T-cell (primary cell): ENCODE data around the gene SPDL1. TPM values are rescaled to one million over a fixed set of nuclear protein-coding genes. Genes with fewer than 3 reads are reported as not detected.
"Not testable (repeated sequence)": the region's sequence is repeated elsewhere in the genome, so short reads cannot be mapped to it uniquely, and the experiment has no call there.

Source experiments
- ATAC-seq, 4 experiments: fragments of 200-7000 bp in 3 of 4; fragments of 150-1000 bp in 1 of 4; cut with Tn5 transposase; replicated peaks in 1 of 4; 1 replicate in 3 of 4; 2 replicates in 1 of 4; pipeline ENCODE4 v1.10.0; 2021; ENCODE audit warnings: moderate library complexity in 3 of 4, mild to moderate bottlenecking in 2 of 4, moderate number of reproducible peaks in 1 of 4
- CTCF ChIA-PET, 2 donors: fragments of 300-600 bp; sonication (Branson Sonifier 250); formaldehyde crosslinking; loops; one replicate each; lab custom pipeline; 2022; ENCODE audit warnings: antibody characterized with exemption in 2 of 2; lab: Charles Lee
- POLR2A ChIA-PET, 2 donors: fragments of 300-600 bp; sonication (Branson Sonifier 250); formaldehyde crosslinking; loops; one replicate each; lab custom pipeline; 2022; ENCODE audit warnings: antibody characterized with exemption in 2 of 2; lab: Charles Lee
- DNase-seq, 35 experiments: peaks; one replicate each; pipeline versions ENCODE4 v3.0.0 to v3.0.0-alpha.2; 2013 to 2023
- H3K27ac ChIP-seq: one replicate; pipeline ENCODE4 v1.5.1; 2013; ENCODE audit warnings: low read length
- H3K27me3 ChIP-seq, 2 experiments: replicated peaks in 1 of 2; 1 replicate in 1 of 2; 2 replicates in 1 of 2; pipeline versions ENCODE4 v1.6.1 to v1.7.0; 2013; ENCODE audit warnings: low read length in 1 of 2, mixed read lengths in 1 of 2; ENCODE audit not compliant: control insufficient read depth in 2 of 2, insufficient read depth in 2 of 2; ENCODE audit errors: extremely low read depth in 1 of 2
- H3K36me3 ChIP-seq, 2 donors: 1 replicate in 1 of 2; 2 replicates in 1 of 2; pipeline versions ENCODE4 v1.6.1 to v1.7.0; 2013; ENCODE audit warnings: low read length in 1 of 2; ENCODE audit not compliant: control insufficient read depth in 2 of 2, insufficient read depth in 1 of 2; ENCODE audit errors: extremely low read depth in 1 of 2
- H3K4me1 ChIP-seq, 2 experiments: 1 replicate in 1 of 2; 2 replicates in 1 of 2; pipeline versions ENCODE4 v1.6.1 to v1.7.0; 2013; ENCODE audit warnings: low read length in 2 of 2, mixed read lengths in 1 of 2; ENCODE audit not compliant: insufficient read depth in 2 of 2, control insufficient read depth in 1 of 2; ENCODE audit errors: extremely low read depth in 1 of 2
- H3K4me3 ChIP-seq, 2 donors: 1 replicate in 1 of 2; 2 replicates in 1 of 2; pipeline versions ENCODE4 v1.5.1 to v1.7.0; 2013; ENCODE audit warnings: mild to moderate bottlenecking in 2 of 2, low read length in 1 of 2, moderate library complexity in 1 of 2; ENCODE audit not compliant: control insufficient read depth in 1 of 2; ENCODE audit errors: extremely low read depth in 1 of 2
- H3K9me3 ChIP-seq: 2 replicates; pipeline ENCODE4 v1.7.0; 2013
- H3K27ac Mint-ChIP-seq, 2 donors: one replicate each; pipeline ENCODE4 v1.8.0; 2020 to 2021; ENCODE audit warnings: mild to moderate bottlenecking in 2 of 2, mixed read lengths in 2 of 2
- H3K27me3 Mint-ChIP-seq, 2 donors: one replicate each; pipeline ENCODE4 v1.8.0; 2021 to 2022; ENCODE audit warnings: mixed read lengths in 2 of 2
- H3K36me3 Mint-ChIP-seq: one replicate; pipeline ENCODE4 v1.8.0; 2021; ENCODE audit warnings: mixed read lengths
- H3K4me1 Mint-ChIP-seq, 3 donors: one replicate each; pipeline ENCODE4 v1.8.0; 2020 to 2022; ENCODE audit warnings: mixed read lengths in 3 of 3, mild to moderate bottlenecking in 1 of 3
- H3K4me3 Mint-ChIP-seq, 3 donors: one replicate each; pipeline ENCODE4 v1.8.0; 2020 to 2022; ENCODE audit warnings: mild to moderate bottlenecking in 3 of 3, mixed read lengths in 3 of 3, moderate library complexity in 3 of 3
- H3K9me3 Mint-ChIP-seq, 3 donors: one replicate each; pipeline ENCODE4 v1.8.0; 2020 to 2022; ENCODE audit warnings: mixed read lengths in 3 of 3
- WGBS: methylation state at CpG from one replicate; pipeline ENCODE4 v1.1.5; 2013; ENCODE audit warnings: missing lambda C conversion rate; ENCODE audit not compliant: insufficient coverage; 5-methylcytosine and 5-hydroxymethylcytosine counted together
- total RNA-seq, 35 experiments: library from RNA in 6 of 35; stranded (reverse) in 6 of 35; fragments of 120-200 nt in 1 of 35; gene quantifications; one replicate each; pipeline versions ENCODE4 v1.2.1 to v1.2.4 and lab custom pipeline; 2013 to 2026

Gene SPDL1
- total RNA-seq, 5 donors from 2014 or later (not counting 1 experiment from before 2014, with no cell fraction given), result 3.2 to 13.8 (median 11.9) TPM

DNA sequence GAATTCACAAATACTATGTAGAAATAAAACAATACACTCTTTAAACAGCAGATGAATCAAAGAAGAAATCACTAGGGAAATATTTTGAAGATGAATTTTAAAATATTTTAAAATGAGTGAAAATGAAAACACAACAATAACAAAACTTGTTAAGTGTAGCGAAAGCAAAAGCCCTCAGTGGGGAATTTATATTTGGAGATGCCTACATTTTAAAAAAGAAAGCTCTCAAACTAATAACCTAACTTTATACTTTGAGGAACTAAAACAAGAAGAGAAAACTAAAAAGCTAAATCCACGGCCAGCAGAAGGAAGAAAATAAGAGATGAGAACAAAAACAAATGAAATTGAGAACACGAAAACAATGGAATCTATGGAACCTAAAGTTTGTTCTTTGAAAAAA, 22.7 kb downstream of the SPDL1 start:
- peaks cover 27% of the 10 kb centered on the region for H3K36me3 Mint-ChIP-seq
- H3K27me3 Mint-ChIP-seq, result peaks cover 0 to 12% of the 10 kb centered on the region in 2 donors
- ChIA-PET POLR2A (no interaction called here), CTCF (no interaction called here)
- Histone ChIP-seq H3K9me3 (no peaks in the 10 kb centered on the region), H3K4me1 (no peaks in the 10 kb centered on the region), H3K27me3 (peaks cover 0 to 3% of the 10 kb centered on the region in 2 experiments), H3K36me3 (peaks cover 5 to 11% of the 10 kb centered on the region in 2 donors), H3K27ac (no peak overlapping the region), H3K4me3 (no peak overlapping the region)
- DNase-seq (no peak), ATAC-seq (no peak)
- WGBS, result no CpG with 5 or more reads among the region's 3 CpGs
- no peak overlapping the region for H3K27ac Mint-ChIP-seq
- peaks cover 6 to 10% (median 6%) of the 10 kb centered on the region in 3 donors for H3K9me3 Mint-ChIP-seq
- no peaks in the 10 kb centered on the region for H3K4me1 Mint-ChIP-seq
- no peak overlapping the region for H3K4me3 Mint-ChIP-seq

DNA sequence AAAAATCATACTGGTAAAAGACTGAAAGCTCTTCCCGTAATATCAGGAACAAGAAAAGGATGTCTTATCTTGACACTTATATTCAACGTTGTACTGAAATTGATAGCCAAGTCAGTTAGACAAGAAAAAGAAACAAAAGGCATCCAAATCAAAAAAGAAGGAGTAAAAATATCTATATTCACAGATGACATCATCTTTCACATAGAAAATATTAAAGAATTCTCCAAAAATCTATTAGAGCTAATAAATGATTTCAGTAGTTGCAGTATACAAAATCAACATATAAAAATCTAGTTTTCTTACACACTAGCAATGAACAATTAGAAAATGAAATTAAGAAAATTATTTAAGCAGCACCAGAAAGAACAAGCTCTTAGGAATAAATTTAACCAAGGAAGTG, 24.3 kb downstream of the SPDL1 start:
- Histone ChIP-seq H3K36me3 (peaks cover 0 to under 1% of the 10 kb centered on the region in 2 donors), H3K9me3 (no peaks in the 10 kb centered on the region), H3K27ac (no peak overlapping the region), H3K4me1 (no peaks in the 10 kb centered on the region), H3K27me3 (peaks cover 0 to 3% of the 10 kb centered on the region in 2 experiments), H3K4me3 (no peak overlapping the region)
- no CpG with 5 or more reads among the region's 2 CpGs for WGBS
- DNase-seq (no peak), ATAC-seq (no peak)
- peaks cover 6 to 10% (median 6%) of the 10 kb centered on the region in 3 donors for H3K9me3 Mint-ChIP-seq
- ChIA-PET CTCF (no interaction called here), POLR2A (no interaction called here)
- H3K27me3 Mint-ChIP-seq, result peaks cover 11 to 20% of the 10 kb centered on the region in 2 donors
- no peaks in the 10 kb centered on the region for H3K4me1 Mint-ChIP-seq
- no peak overlapping the region for H3K27ac Mint-ChIP-seq
- peaks cover 14% of the 10 kb centered on the region for H3K36me3 Mint-ChIP-seq
- no peak overlapping the region for H3K4me3 Mint-ChIP-seq

DNA sequence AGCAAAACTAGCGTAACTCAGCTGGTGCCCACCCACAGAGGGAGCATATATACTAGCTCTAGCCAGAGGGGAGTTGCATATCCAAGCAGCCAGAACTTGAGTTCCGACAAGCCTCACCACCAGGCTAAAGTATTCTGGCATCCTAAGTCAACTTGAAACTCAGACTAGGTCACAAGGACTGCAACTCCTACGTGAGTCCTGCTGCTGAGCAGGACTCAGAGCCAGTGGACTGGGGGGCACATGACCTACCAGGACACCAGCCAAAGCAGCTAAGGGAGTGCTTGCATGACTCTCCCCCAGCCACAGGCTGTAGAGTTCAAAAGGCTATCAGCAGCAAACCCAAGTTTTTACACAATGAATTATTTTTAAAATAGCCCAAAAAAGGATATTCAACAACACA, 26.1 kb downstream of the SPDL1 start:
- CTCF ChIA-PET, result no interaction called here
- 92% methylated on average over 3 of the region's 3 CpGs for WGBS

DNA sequence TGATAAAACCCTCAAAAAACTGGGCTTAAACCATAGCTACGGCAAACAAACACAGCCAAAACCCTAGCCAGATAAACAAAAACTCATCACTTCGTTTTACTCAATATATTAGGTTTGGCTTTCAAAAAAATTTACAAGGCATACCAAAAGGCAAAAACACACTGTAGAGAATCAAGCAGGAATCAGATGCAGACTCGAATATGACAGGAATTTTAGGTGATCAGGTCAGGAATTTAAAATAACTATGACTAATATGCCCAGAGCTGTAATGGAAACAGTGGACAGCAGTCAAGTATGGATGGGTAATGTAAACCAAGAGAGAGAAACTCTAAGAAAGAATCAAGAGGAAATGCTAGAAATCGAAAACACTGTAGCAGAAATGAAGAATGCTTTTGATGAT, 27.0 kb downstream of the SPDL1 start:
- DNase-seq (no peak), ATAC-seq (no peak)
- peaks cover 17 to 26% of the 10 kb centered on the region in 2 donors for H3K27me3 Mint-ChIP-seq
- CTCF ChIA-PET, result interaction anchor here in 1 of 2 donors (0.7 kb wide), 1 partner anchor 681 kb away, joined by 4 read pairs; no protein-coding TSS in a partner anchor
- Histone ChIP-seq H3K9me3 (no peaks in the 10 kb centered on the region), H3K4me3 (no peak overlapping the region), H3K36me3 (no peaks in the 10 kb centered on the region), H3K27ac (no peak overlapping the region), H3K4me1 (no peaks in the 10 kb centered on the region), H3K27me3 (peaks cover 0 to 3% of the 10 kb centered on the region in 2 experiments)
- H3K9me3 Mint-ChIP-seq, result peaks cover 6 to 10% (median 6%) of the 10 kb centered on the region in 3 donors
- WGBS, result no CpG with 5 or more reads among the region's 4 CpGs
- no peaks in the 10 kb centered on the region for H3K4me1 Mint-ChIP-seq
- POLR2A ChIA-PET, result no interaction called here
- H3K4me3 Mint-ChIP-seq, result no peak overlapping the region
- H3K27ac Mint-ChIP-seq, result no peak overlapping the region
- peaks cover 3% of the 10 kb centered on the region for H3K36me3 Mint-ChIP-seq

More for the DNA sequence above, 26.1 kb downstream of the SPDL1 start:
- Histone ChIP-seq H3K9me3 (no peaks in the 10 kb centered on the region), H3K36me3 (no peaks in the 10 kb centered on the region), H3K4me3 (no peak overlapping the region), H3K27ac (no peak overlapping the region), H3K27me3 (peaks cover 0 to 3% of the 10 kb centered on the region in 2 experiments), H3K4me1 (no peaks in the 10 kb centered on the region)
- POLR2A ChIA-PET, result no interaction called here
- peaks cover 16 to 26% of the 10 kb centered on the region in 2 donors for H3K27me3 Mint-ChIP-seq
- no peaks in the 10 kb centered on the region for H3K4me1 Mint-ChIP-seq
- H3K36me3 Mint-ChIP-seq, result peaks cover 3% of the 10 kb centered on the region
- no peak overlapping the region for H3K4me3 Mint-ChIP-seq
- ATAC-seq (no peak), DNase-seq (no peak)
- no peak overlapping the region for H3K27ac Mint-ChIP-seq
- H3K9me3 Mint-ChIP-seq, result peaks cover 6 to 10% (median 6%) of the 10 kb centered on the region in 3 donors

DNA sequence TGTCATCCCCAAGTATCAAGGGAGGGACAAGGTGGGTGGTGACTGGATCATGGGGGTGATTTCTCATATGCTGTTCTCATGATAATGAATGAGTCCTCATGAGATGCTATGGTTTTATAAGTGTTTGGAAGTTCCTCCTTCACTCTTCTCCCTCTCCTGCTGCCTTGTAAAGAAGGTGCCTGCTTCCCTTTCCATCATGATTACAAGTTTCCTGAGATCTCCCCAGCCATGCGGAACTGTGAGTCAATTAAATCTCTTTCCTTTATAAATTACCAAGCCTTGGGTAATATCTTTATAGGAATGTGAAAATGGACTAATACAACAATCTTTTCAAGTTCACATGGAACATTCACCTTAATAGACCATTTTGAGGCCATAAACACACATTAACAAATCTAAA, 32.0 kb downstream of the SPDL1 start:
- Histone ChIP-seq H3K36me3 (no peaks in the 10 kb centered on the region), H3K9me3 (no peaks in the 10 kb centered on the region), H3K27me3 (no peaks in the 10 kb centered on the region), H3K4me1 (no peaks in the 10 kb centered on the region), H3K27ac (no peak overlapping the region), H3K4me3 (no peak overlapping the region)
- DNase-seq (no peak), ATAC-seq (no peak)
- no peak overlapping the region for H3K4me3 Mint-ChIP-seq
- H3K36me3 Mint-ChIP-seq, result no peaks in the 10 kb centered on the region
- ChIA-PET CTCF (interaction anchor here in 1 of 2 donors (0.7 kb wide), 1 partner anchor 71 kb away, joined by 4 read pairs; no protein-coding TSS in a partner anchor), POLR2A (no interaction called here)
- WGBS, result no CpG with 5 or more reads among the region's 1 CpG
- peaks cover 14 to 24% of the 10 kb centered on the region in 2 donors for H3K27me3 Mint-ChIP-seq
- H3K27ac Mint-ChIP-seq, result no peak overlapping the region
- no peaks in the 10 kb centered on the region for H3K4me1 Mint-ChIP-seq
- peaks cover 5% of the 10 kb centered on the region in 3 donors for H3K9me3 Mint-ChIP-seq

DNA sequence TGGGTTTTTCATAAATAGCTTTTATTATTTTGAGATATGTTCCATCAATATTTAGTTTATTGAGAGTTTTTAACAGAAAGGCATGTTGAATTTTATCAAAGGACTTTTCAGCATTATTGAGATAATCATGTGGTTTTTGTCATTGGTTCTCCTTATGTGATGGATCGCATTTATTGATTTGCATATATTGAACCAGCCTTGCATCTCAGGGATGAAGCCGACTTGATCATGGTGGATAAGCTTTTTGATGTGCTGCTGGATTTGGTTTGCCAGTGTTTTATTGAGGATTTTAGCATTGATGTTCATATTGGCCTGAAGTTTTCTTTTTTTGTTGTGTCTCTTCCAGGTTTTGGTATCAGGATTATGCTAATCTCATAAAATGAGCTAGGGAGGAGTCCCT, 40.7 kb downstream of the SPDL1 start:
- H3K9me3 ChIP-seq, H3K27ac Mint-ChIP-seq, H3K4me3 Mint-ChIP-seq, H3K4me3 ChIP-seq, DNase-seq, H3K4me1 Mint-ChIP-seq, H3K27me3 Mint-ChIP-seq, H3K36me3 Mint-ChIP-seq, H3K27me3 ChIP-seq, H3K27ac ChIP-seq, H3K36me3 ChIP-seq, CTCF ChIA-PET, H3K9me3 Mint-ChIP-seq, H3K4me1 ChIP-seq, ATAC-seq: not testable (repeated sequence)
- 50% methylated on average over 1 of the region's 2 CpGs for WGBS
- POLR2A ChIA-PET, result interaction anchor here in 1 of 2 donors (0.9 kb wide), 1 partner anchor 31 kb away, joined by 4 read pairs; no protein-coding TSS in a partner anchor
